T-helper 2 cell (primary cell): Measurements from ENCODE around the gene SOX9.
"Not testable (repeated sequence)": the region's sequence is repeated elsewhere in the genome, so short reads cannot be mapped to it uniquely, and the experiment has no call there.

ENCODE experiments used
- DNase-seq, 5 experiments: peaks; one replicate each; pipeline versions ENCODE4 v3.0.0 to v3.0.0-alpha.2; 2012 to 2022

SOX9 gene

DNA sequence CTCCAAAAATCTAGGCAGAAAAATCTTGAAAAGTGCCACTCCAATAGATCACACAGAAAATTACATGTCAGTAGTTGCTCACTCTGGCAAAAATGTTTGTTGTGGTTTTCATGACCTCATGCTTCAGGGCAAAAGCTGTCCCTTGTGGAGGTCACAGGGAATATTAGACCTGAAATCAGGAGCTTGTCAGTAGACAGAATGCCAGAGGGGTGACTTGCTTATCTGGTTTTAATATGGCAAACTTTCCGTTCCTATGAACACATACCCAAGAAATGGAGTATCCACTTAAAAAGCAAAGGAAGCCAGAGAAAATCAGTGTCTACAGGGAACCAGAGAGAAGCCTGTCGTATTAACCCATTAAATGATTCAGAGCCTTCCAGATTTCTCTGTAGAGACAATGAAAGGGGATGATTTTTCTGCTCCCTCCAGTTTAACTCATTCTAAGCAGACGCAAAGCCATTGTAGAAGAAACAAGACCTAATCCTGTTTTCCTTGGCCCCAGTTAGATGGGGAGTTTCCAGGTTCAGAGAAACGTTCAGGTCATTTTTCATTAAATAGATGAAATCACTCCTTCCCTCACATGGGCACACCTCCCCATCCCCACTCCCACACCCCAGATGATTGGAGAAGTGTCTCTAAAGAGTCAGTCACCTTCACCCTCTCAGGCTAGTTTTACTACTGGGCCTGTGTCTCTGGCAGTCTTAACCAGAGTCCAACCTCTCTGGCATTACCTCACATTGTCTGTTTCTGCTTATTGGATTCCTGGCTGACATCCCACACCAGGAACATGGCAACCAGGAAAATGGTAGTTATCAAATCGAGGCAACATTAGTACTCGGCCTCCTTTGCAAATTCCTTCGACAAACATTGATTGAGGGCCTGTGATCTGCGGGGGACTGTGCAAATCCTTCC lies 6.0 kb downstream of the SOX9 start:
- no peak for DNase-seq

DNA sequence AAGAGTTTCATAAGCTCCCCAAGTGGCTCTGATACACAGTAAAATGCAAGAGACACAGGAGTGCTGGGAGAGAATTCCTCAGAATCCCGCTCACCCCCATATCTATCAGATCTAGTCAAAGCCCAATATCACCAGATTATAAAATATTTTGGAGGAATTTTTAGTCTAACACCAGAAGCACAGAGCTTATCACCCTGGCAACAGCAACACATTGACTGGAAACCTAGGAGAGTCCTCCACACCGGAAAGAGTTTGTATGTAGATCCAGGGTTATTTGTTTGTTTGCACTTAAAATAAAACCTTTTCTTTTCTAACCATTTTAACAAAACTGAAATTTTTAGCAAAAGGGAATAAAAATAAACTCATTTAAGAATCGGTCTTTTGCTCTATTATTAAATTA lies 7.2 kb downstream of the SOX9 start:
- no peak for DNase-seq

DNA sequence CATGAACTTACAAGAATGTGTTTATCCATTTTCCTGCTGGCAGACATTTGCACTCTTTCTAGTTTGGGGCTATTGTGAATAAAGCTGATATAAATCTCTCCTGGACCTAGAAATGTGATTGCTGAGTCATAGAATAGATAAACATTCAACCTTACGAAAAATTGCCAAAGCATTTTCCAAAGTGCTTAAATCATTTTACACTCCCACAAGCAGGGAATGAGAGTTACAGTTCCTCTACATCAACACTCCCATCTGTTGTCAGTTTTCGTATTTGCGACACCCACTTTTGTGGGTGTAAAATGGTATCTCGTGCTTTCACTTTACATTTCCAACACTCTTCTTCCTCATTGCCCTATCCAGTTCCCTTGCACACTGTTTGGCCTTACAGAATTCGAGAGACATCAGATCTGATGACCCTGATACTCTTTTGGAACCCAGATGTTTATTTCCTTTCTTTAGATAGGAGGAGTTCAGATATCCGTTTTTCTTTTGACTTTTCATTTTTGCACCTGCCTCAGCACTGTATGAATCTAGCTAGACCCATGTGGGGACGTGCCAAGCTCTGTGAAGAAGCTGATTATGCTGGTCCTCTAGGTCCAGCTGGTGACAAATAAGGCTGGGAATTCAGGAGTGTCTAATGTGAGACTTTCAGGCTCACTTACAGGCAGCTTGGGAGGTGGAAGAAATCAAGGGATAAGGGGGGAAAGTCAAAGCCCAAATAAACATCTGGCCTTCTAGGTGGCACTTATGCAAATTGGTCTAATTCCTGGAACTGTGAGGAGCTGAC lies 14.0 kb downstream of the SOX9 start:
- no peak for DNase-seq

DNA sequence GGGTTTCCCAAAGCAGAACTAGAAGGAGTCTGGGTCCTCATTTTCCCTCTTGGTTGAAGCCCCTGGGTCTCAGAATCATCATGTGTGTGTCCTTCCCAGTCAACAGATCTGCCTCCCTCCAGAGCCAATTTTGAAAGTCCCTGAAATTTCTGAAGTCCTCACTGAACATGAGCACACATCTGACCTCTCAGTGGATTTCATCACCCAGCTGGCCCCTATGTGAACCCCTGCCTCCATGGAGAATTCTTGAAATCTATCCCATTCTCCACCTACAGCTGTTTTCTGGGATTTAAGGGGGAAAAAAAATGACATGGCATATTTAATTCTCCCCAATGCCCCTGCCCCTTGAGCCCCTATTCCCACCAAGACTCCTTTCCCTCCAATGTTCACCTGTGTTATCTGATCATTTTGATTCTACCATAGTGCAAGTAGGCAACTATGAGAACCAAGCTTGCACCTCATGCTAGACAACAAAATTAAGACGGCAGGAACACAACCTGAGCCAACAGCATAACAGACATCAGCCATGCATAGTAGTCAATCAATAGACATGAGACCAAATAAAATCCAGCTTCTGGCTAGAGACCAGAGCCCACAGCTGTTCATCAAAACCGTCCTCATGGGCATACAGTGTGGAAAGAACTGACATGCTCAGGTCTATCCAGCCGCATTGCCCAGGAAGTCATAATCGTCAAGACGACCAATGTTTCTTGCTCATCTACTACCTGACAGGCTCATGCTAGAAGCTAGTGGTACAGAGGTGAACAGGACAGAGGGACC lies 14.9 kb downstream of the SOX9 start:
- no peak for DNase-seq

DNA sequence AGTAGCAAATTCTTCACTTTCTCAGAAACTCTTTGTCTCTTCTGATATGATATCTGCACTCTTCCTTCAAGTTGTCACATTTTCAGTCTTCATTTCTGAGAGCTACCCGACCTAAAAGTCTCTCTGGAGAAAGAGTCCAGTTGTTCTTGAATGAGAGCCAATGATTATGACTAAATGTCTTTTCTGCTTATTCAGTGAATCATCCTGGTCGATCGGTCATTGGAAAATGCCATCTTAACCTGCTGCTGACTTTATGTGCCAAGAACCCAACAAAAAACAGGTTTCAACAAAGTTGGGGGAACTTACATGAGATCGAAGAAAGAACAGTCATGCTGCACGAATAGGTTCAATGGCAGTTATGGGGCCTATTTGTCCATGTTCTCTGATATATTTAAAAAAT lies 15.9 kb downstream of the SOX9 start:
- no peak for DNase-seq

DNA sequence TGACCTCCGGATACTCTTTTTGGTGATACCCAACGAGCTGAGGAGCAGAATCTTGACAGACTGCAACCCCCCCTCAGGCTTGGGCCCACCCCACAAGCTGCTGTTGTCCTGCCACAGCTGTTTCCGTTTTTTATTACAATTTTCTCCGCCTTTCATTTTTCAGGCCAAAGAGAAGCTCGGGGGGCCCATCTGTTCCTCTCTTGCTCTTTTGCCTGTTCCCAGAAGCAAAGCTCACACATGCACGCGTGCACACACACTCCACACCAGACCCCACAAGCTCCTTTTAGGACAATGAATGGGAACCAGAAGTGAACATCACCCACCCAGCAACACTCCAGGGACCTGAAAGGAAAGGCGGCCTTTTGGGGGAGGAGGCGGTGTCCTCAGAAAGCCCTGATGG lies 16.3 kb downstream of the SOX9 start:
- no peak for DNase-seq

DNA sequence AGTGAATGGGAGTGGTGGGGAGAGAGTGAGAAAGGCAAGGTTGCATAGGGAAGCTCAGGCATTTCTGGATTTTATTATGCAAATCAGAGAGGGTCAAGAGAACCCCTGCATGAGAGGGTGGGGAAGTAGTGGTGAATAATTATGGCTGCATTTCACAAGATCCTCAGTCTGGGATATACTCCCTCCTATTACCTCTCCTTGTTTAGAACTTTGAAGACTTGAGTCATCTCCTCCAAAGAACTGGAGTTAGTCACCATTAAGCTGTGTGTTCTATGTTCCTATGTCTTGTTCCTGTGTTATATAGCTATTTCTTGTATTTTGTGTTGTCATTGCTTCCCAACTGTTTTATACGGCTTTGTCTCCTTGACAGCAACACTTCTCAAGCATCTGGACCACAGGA lies 18.4 kb downstream of the SOX9 start:
- no peak for DNase-seq

DNA sequence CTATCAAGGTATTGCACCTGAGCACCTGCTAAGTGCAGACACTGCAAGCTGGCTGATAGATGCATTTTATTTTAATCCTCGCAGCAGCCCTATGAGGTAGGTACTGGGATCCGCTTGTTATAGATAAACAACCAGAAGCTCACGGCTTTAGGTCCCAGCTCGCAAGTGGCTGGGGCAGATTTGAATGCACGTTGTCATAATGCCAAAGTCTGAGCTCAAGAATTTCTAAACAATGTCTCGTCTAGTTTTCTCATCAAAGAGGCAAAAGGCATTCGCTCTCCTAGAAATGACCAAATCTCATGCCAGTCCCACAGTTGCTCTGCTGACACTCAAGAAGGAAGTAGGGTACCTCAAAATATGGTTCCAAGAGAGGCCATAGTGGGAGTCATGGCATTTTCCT lies 20.5 kb downstream of the SOX9 start:
- no peak for DNase-seq

DNA sequence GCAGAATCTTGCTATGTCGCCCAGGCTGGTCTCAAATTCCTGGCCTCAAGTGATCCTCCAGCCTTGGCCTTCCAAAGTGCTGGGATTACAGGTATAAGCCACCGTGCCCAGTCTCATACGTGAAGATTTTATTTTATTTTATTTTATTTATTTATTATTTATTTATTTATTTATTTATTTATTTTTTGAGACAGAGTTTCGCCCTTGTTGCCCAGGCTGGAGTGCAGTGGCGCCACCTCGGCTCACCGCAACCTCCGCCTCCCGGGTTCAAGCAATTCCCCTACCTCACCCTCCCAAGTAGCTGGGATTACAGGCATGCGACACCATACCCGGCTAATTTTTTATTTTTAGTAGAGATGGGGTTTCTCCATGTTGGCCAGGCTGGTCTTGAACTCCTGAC lies 21.3 kb downstream of the SOX9 start:
- not testable (repeated sequence) for DNase-seq

DNA sequence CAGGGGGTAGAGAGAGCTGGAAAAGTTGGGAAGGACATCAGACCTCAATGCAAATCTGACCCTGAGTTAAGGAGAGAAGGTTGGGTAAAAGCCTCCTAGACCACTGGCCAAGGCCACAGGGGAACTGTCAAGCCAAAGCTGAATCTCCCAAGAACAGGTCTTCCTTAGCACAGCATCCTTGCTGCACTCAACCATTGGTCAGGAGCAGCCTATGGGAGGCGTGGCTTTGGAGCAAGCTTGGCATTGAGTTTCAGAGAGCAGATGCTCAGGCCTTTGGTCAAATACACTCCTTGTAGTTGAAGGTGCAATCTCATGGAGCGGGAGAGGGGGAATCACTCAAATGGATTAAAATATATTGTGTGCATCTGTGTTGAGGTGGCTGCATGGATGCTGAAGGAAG lies 21.8 kb downstream of the SOX9 start:
- no peak for DNase-seq

DNA sequence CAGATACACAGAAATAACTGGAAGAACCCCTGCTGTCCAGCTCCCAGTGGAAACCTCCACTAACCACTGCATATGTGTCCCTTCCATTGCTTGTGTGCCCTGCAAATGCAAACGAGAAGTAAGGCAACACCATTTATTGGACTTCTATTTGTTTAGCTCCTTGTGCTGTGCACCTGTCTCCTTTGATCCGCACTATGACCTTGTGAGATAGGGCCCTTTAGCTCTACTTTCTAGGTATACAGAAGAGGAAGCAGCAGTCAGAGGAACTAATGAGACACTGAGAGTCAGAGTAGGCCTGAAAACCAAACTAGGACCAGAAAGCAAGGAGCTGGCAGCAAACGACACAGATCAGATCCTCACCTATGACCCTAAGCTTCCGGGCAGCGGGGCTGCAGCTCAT lies 22.4 kb downstream of the SOX9 start:
- DNase-seq, result no peak

DNA sequence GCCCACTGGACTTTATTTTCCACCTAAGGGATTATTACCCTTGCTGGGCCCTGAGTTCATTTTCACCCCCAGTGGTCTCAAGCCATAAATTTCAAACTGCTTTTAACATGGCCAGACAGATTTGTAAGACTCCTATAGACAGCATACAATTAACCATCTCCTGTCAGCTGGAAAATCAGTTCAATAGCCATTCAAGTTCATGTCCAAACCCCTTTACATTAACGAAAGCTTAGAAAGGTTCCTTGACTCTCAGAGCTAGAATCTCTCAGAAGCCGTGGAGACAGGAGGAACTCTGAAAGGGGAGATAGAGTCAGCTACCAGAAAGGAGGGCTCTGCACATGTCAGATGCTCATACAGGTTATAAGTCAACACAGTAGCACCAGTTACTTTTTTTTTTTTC lies 23.3 kb downstream of the SOX9 start:
- DNase-seq, result no peak

DNA sequence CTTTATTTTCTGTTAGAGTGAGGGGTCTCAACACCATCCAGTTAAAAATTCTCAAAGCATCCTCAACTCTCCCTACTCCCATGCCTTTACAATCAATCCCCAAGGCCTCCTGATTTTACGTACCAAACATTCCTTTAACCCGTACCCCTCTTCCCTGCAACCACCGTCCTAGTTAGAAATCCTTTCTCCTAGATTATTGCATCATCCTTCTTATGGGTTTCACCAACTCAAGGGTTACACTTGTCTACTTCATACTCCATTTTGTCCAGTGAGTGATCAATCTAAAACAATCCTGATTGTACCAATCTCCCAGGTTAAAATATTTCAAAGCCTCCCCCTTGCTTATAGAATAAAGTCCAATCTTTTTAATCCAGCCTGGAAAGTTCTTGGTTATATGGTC lies 24.7 kb downstream of the SOX9 start:
- DNase-seq, result no peak

DNA sequence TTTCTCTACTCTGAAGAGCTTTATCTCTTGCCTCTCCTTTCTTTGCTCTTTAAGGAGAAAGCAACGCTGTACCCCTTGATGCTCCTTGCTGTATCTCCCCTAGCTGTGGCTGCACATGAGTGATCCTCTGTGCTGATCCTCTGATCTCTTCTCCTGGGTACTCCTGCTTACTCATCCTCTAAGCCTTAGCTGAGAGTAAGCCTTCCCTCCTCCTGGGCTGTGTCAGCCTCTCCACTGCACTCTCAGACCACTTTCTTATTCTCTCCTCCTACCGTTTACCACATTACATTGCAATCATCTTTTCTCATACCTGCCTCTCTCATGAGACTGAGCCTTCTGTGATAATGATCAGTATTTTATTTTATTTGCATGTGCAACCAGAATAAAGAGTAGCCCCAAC lies 25.1 kb downstream of the SOX9 start:
- DNase-seq, result no peak

DNA sequence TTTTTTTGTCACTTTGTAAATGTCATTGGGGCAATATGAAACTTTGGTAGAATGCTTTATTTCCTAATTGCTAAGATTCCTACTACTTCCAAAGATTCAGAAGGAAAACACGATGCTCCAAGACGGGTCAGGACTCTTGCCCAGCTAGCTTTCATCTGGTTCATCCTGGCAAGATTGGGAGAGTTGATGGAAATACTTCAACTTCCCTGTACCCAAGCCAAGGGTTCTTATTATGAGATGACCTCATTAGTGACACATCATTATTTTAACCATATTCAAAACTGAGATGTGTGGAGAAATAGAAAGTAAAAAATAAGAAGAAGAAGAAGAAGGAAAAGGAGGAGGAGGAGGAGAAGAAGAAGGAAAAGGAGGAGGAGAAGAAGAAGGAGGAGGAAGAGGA lies 25.6 kb downstream of the SOX9 start:
- DNase-seq, result no peak

DNA sequence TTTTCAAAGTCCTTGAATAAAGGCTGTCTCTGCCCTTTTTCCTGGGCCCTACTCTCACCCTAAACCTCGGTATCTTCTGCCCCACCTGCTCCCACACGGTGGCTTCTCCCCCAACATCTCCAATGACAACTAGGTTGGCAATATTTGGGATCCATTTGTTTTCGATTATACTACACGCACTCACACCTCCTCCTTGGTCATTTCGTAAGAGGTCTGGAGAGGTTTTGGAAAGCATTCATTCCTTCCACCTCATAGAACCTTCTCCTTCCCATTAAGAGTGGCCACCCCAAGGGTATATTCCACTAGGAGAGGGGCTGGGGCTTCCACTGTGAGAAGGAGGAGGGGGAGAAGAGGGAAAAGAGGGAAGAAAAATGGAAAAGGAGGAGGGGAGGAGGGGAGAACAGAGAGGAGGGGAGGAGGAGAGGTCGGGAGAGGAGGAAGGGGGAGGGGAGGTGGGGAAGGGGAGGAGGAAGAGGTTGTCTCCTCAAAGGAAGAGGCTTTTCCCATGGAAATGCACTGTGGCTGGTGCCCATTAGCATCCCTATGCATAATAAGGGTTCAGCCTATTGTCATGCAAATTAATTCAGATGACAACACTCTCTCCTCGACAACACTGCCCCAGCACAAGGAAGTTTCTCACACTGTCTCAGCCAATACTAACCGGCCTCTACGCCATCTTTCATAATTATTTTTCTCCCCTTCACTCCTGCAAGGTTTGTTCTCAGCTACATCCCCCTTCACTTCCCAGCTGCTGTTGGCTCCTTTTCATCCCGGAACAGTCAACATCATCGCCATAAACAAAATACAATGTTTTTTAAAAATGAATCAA lies 30.0 kb downstream of the SOX9 start:
- DNase-seq, result no peak

DNA sequence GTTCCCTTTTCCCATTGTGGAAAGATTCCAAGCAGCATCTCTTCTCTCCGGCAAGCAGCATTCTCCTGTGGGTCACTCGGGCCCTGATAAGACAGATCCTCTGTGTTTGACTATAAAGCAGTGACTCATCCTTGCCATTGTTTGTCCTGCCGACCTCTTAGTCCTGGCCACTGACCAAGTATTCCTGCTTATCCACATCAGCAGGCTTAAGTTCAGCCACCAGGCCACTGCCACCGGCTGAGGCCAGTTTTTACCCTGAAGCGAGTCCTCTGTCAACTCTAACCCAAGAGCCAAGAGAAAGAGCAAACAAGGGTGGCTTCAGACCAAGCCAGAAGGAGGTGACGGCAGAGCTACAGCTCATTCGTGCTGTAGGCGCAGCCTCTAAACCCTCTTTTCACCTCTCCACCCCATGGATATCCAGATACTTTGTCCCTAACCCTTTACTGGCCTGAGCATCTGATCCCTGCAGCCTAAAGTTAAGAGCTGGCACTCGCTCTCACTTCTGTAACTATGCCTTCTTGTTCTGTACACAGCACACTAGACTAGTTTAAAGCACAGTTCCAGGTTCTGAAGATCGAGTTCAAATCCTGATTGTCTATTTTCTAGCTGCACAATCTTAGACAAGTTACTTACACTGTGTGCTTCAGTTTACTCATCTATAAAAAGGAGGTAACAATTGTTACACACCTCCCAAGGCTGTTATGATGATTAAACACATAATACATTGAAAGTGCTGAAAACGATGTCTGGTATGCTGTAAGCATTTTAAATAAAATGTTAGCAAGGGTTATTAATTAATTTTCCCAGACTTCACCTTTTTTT lies 31.0 kb downstream of the SOX9 start:
- DNase-seq, result no peak

DNA sequence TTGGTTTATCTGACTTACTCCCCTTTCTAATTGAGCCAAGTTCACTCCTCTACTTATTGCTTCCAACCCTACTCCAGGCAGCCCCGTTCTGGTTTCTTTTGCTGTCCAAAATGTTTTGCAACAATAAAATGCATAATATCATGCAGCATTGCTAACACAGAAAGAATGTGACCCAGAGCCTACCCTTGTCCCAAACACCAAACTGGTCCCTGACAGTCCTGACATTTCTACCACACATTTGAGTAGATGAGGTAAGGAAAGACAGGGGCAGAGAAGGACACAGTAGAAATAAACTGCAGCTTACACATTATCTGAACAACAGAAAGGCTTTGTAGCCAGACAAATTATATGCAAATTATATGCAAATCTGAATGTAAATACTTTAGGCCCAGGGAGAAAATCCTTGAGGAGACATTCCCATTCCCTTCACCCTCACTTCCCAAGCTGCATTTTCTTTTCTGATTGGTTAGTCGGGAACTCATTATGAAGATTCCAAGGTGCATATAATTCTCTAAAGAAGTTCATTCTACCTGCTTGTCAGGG lies 31.6 kb downstream of the SOX9 start:
- DNase-seq, result no peak

DNA sequence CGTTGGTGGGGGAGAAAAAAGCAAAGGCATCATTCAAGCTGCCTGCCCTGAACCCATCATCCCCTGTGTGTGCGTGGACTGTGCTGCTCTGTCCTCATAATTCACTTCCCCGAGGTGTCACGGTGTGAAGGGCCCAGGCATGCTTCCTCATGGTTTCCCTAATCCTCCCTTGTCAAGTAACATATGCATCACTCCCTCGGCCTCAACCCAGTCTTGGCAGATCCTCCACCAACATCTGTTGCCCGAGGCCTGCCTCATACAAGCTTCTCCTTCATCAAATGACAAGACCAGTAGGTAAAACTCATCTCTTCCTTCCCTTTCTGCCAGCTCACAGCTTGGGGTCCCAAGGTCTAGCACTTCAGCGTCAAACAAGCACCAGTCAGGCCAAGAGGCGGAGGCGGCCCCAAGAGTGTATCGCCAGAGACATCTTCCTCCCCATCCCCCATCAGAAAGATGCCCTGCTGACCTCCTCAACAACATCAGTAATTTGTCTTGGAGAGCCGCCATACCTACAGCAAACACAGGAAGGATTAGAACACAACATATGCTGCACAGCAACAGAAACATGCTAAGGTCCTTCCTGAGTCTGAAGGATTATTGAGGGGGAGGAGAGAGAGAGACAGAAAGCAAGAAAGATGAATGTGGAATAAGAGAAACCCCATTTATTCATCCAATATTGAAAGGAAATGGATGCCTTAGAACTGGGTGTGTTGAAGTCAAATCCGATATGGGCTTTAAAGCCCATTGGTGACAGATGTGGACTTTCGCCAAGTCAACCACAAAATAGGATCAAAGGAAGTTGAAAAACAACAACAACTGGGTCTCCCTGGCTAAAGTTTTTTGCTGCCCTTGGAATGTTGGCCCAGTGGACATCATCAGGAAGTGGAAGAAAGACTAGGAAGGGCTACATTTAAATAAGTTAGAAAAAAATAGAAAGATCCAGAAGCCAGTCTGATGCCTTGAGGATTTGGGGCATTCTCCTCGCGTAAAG lies 38.4 kb downstream of the SOX9 start:
- no peak for DNase-seq

DNA sequence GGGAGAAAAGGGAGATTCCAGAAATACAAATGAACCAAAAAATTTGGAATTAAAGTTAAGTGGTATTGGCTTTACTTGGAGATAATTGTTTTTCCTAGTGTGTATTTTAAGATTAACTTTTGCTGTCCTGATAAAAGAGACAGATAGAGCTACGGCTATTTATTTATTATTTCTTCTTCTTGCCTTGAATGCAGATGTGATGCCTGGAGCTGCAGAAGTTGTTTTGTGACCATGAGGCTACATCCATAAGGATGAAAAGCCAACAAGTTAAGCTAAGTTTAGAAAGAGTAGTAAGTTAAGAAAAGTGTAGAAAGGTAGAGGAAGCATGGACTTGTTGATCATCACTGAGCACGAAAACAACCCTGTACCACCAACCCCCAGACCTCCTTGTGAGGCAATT lies 41.7 kb downstream of the SOX9 start:
- DNase-seq, result no peak
